ENCODE measurements around the gene TMEM179. TPM values are rescaled to one million over a fixed set of nuclear protein-coding genes. Genes with fewer than 3 reads are reported as not detected.

Gene TMEM179
- total and polyA plus RNA-seq, 2 of the 8 experiments (the other 6 are each of a cell fraction or from before 2014, with no cell fraction given) = 2.9 to 4.0 TPM

- DNase-seq (ENCODE audit: low read depth in 1 of 2, low spot score in 2 of 2) (no peak), FAIRE-seq (no peak)
- Histone ChIP-seq H3K4me1 (replicated peaks in 1 of 4; ENCODE audit: control insufficient read depth in 3 of 4, insufficient read depth in 4 of 4, low read length in 3 of 4) (no peaks in the 10 kb centered on the region), H3K14ac (ENCODE audit: insufficient read length) (no peak overlapping the region), H2BK20ac (ENCODE audit: low read length) (no peak overlapping the region), H3K27ac (ENCODE audit: low read depth, low read length) (no peak overlapping the region), H3K36me3 (ENCODE audit: control insufficient read depth in 2 of 4, insufficient read depth in 4 of 4, low read length in 3 of 4) (no peaks in the 10 kb centered on the region), H3K4me3 (ENCODE audit: extremely low read depth in 1 of 4, insufficient read depth in 2 of 4, low read depth in 3 of 4, low read length in 4 of 4) (no peak overlapping the region), H2BK15ac (ENCODE audit: low read length) (no peak overlapping the region), H2BK12ac (ENCODE audit: low read depth, low read length) (no peak overlapping the region), H3K23ac (ENCODE audit: insufficient read length) (no peak overlapping the region), H4K91ac (replicated peaks; ENCODE audit: insufficient read length, low read length) (no peak overlapping the region), H2AK5ac (ENCODE audit: low read depth, low read length) (no peak overlapping the region), H2BK120ac (replicated peaks; ENCODE audit: low read depth, low read length) (no peak overlapping the region), H4K20me1 (replicated peaks in 1 of 2; ENCODE audit: control insufficient read depth in 1 of 2, insufficient read depth in 2 of 2, low read length in 2 of 2) (peaks cover 0 to 3% of the 10 kb centered on the region in 2 experiments), H3K9me3 (ENCODE audit: insufficient read depth in 2 of 2, low read depth in 1 of 2, low read length in 1 of 2) (no peaks in the 10 kb centered on the region), H3K23me2 (ENCODE audit: low read depth, low read length) (no peaks in the 10 kb centered on the region), H3K4ac (replicated peaks; ENCODE audit: insufficient read length, low read depth, low read length) (no peak overlapping the region), H3K4me2 (ENCODE audit: insufficient read depth in 1 of 2, low read depth in 2 of 2, low read length in 2 of 2) (no peak overlapping the region), H3K79me1 (ENCODE audit: low read depth, low read length) (no peaks in the 10 kb centered on the region), H2BK5ac (ENCODE audit: low read depth, low read length) (no peak overlapping the region), H3K18ac (ENCODE audit: extremely low read depth, low read length) (no peak overlapping the region; the same call in 1 of the 2 replicates), H3K56ac (replicated peaks; ENCODE audit: insufficient read length, low read depth, low read length) (no peak overlapping the region), H4K5ac (ENCODE audit: insufficient read length, low read depth, low read length) (no peak overlapping the region), H3K79me2 (ENCODE audit: control insufficient read depth in 1 of 2, insufficient read depth in 2 of 2, low read length in 2 of 2) (no peaks in the 10 kb centered on the region), H3K9ac (replicated peaks in 1 of 4; ENCODE audit: extremely low read depth in 1 of 4, low read depth in 3 of 4, low read length in 3 of 4) (no peak overlapping the region), H4K8ac (ENCODE audit: extremely low read depth, insufficient read depth, low read length) (no peak overlapping the region), H3K27me3 (replicated peaks in 1 of 4; ENCODE audit: control insufficient read depth in 3 of 4, extremely low read depth in 1 of 4, insufficient read depth in 3 of 4, low read length in 3 of 4) (no peaks in the 10 kb centered on the region), H2AFZ (ENCODE audit: low read length) (no peak overlapping the region)
- POLR2A ChIA-PET (ENCODE audit: partially characterized antibody) = no interaction called here
- WGBS, 2 experiments (ENCODE audit: extremely low coverage in 1 of 2, insufficient coverage in 1 of 2, insufficient read length in 1 of 2, insufficient replicate concordance in 2 of 2, low coverage in 1 of 2, low lambda C conversion rate in 2 of 2, missing lambda C conversion rate in 1 of 2) = 87% methylated on average over 1 of the region's 1 CpG; no CpG with 5 or more reads in 1 of the 2 experiments
- CTCF ChIA-PET (ENCODE audit: partially characterized antibody) = interaction anchor here (0.6 to 1.3 kb wide), 4 partner anchors 11 to 613 kb away, joined by 3 read pairs; no protein-coding TSS in a partner anchor
- no peak for TF ChIP-seq POLR2A (IDR thresholded peaks at IDR 0.05; ENCODE audit: control extremely low read depth in 1 of 2, low read depth in 2 of 2, low read length in 2 of 2)
- no peak for TF ChIP-seq MAFK (IDR thresholded peaks at IDR 0.05; ENCODE audit: low read depth, low read length)
- TF ChIP-seq CBX8 (IDR thresholded peaks at IDR 0.05; ENCODE audit: borderline replicate concordance, low read depth, low read length) = no peak
- no peak for TF ChIP-seq ZNF274 (IDR thresholded peaks at IDR 0.05; ENCODE audit: borderline replicate concordance, extremely low read depth, low read length)
- TF ChIP-seq SP4 (IDR thresholded peaks at IDR 0.05; ENCODE audit: low read length) = no peak
- TF ChIP-seq HDAC6 (IDR thresholded peaks at IDR 0.05; ENCODE audit: low read depth, low read length) = no peak
- no peak for TF ChIP-seq TEAD4 (IDR thresholded peaks at IDR 0.05; ENCODE audit: low read depth, low read length)
- TF ChIP-seq TAF7 (optimal IDR thresholded peaks at IDR 0.05; ENCODE audit: borderline replicate concordance, low read depth, low read length) = no peak
- no peak for TF ChIP-seq SIRT6 (IDR thresholded peaks at IDR 0.05; ENCODE audit: low read length)
- no peak for TF ChIP-seq RBBP5 (IDR thresholded peaks at IDR 0.05; ENCODE audit: borderline replicate concordance, low read depth, low read length)
- TF ChIP-seq SP1 (IDR thresholded peaks at IDR 0.05; ENCODE audit: low read depth, low read length) = no peak
- TF ChIP-seq JUN (IDR thresholded peaks at IDR 0.05; ENCODE audit: low read depth, low read length) = no peak
- TF ChIP-seq KDM5A (IDR thresholded peaks at IDR 0.05; ENCODE audit: low read length) = no peak
- TF ChIP-seq CHD2 (IDR thresholded peaks at IDR 0.05; ENCODE audit: low read length) = no peak
- no peak for TF ChIP-seq RNF2 (IDR thresholded peaks at IDR 0.05; ENCODE audit: borderline replicate concordance, low read depth, low read length, missing control alignments, poor library complexity, severe bottlenecking)
- TF ChIP-seq EP300 (IDR thresholded peaks at IDR 0.05; ENCODE audit: borderline replicate concordance in 1 of 2, low read depth in 2 of 2, low read length in 2 of 2) = no peak
Observed at GRCh38 chr14:104557766-104558165, 46.8 kb downstream of the TMEM179 start.

All from H1 (cell line).